GM12878 (cell line): ENCODE measurements around the gene CFAP90. TPM values are rescaled to one million over a fixed set of nuclear protein-coding genes. Genes with fewer than 3 reads are reported as not detected.

Source experiments
- ATAC-seq: fragments of 200-7000 bp; cut with Tn5 transposase; 3 replicates; pipeline ENCODE4 v1.9.1; 2020; ENCODE audit warnings: mild to moderate bottlenecking, moderate library complexity
- BruUV-seq: library from RNA; stranded (reverse); fragments of 400-500 nt; replicated peaks from 2 replicates; lab custom pipeline; 2021; lab: Mats Ljungman, UMichigan
- CTCF ChIA-PET: fragments of 300-600 bp; sonication (Branson Sonifier 250); formaldehyde crosslinking; extraction: SDS; loops from one replicate; lab custom pipeline; 2021; ENCODE audit warnings: inconsistent platforms; lab: Yijun Ruan, JAX
- POLR2A ChIA-PET: fragments of 350-600 bp; formaldehyde crosslinking; extraction: SDS; loops from one replicate; lab custom pipeline; 2021; ENCODE audit warnings: inconsistent platforms; lab: Charles Lee
- RAD21 ChIA-PET: fragments of 300-600 bp; sonication (Branson Sonifier 250); formaldehyde crosslinking; loops from one replicate; lab custom pipeline; 2023; ENCODE audit warnings: antibody characterized with exemption; ENCODE audit not compliant: unreplicated experiment; lab: Charles Lee
- SMC1A ChIA-PET: fragments of 300-600 bp; sonication (Branson Sonifier 250); formaldehyde crosslinking; loops from one replicate; lab custom pipeline; 2023; ENCODE audit not compliant: unreplicated experiment, uncharacterized antibody; lab: Charles Lee
- DNase-seq: peaks from one replicate; pipeline ENCODE4 v3.0.0-alpha.2; 2011; ENCODE audit warnings: low read depth, low spot score
- FAIRE-seq: peaks from 3 replicates; lab custom pipeline; 2011; peaks lifted over from hg19 to GRCh38; lab: Jason Lieb, UNC
- H2AFZ ChIP-seq: 2 replicates; pipeline ENCODE4 v1.6.0; 2011; ENCODE audit warnings: low read depth, low read length, control low read depth; ENCODE audit not compliant: control insufficient read depth
- H3K27ac ChIP-seq: 2 replicates; pipeline ENCODE4 v1.5.1; 2011; ENCODE audit warnings: control low read depth; ENCODE audit not compliant: control insufficient read depth, insufficient read depth
- H3K27me3 ChIP-seq, 2 experiments: replicated peaks in 1 of 2; 2 replicates each; pipeline versions ENCODE4 v1.6.0 to v1.6.1; 2011; ENCODE audit warnings: low read length in 1 of 2; ENCODE audit not compliant: control insufficient read depth in 2 of 2, insufficient read depth in 2 of 2
- H3K36me3 ChIP-seq, 2 experiments: 2 replicates each; pipeline ENCODE4 v1.5.1; 2011; ENCODE audit warnings: low read length in 1 of 2; ENCODE audit not compliant: control insufficient read depth in 2 of 2, insufficient read depth in 2 of 2
- H3K4me1 ChIP-seq: 2 replicates; pipeline ENCODE4 v1.6.1; 2011; ENCODE audit warnings: mild to moderate bottlenecking, low read length, moderate library complexity, mixed read lengths; ENCODE audit not compliant: control insufficient read depth, insufficient read depth
- H3K4me2 ChIP-seq: 2 replicates; pipeline ENCODE4 v1.6.0; 2011; ENCODE audit warnings: control low read depth; ENCODE audit not compliant: control insufficient read depth, insufficient read depth
- H3K4me3 ChIP-seq: fragments of 200-600 bp; sonication (generic); 2 replicates; pipeline ENCODE4 v1.5.1; 2016
- H3K79me2 ChIP-seq: 2 replicates; pipeline ENCODE4 v1.6.0; 2011; ENCODE audit warnings: low read length; ENCODE audit not compliant: control insufficient read depth, insufficient read depth
- H3K9ac ChIP-seq: 2 replicates; pipeline ENCODE4 v1.8.0; 2011; ENCODE audit warnings: low read length, control low read depth, mixed read lengths; ENCODE audit not compliant: control insufficient read depth, insufficient read depth
- H3K9me3 ChIP-seq: replicated peaks from 3 replicates; pipeline ENCODE4 v1.5.1; 2011; ENCODE audit warnings: mild to moderate bottlenecking, low read length; ENCODE audit not compliant: control insufficient read depth, insufficient read depth
- H4K20me1 ChIP-seq: 2 replicates; pipeline ENCODE4 v1.6.0; 2011; ENCODE audit not compliant: control insufficient read depth, insufficient read depth
- BCLAF1 ChIP-seq: fragments of 450-650 bp; IDR thresholded peaks from 2 replicates; pipeline ENCODE4 v1.6.1; 2017; ENCODE audit warnings: antibody characterized with exemption, mild to moderate bottlenecking, moderate library complexity
- BRCA1 ChIP-seq: IDR thresholded peaks from 2 replicates; pipeline ENCODE4 v1.6.1; 2011; ENCODE audit warnings: low read depth, low read length, improper control_type of control experiment
- CEBPB ChIP-seq, 2 experiments: fragments of 150-350 bp in 1 of 2; IDR thresholded peaks; 2 replicates each; pipeline ENCODE4 v1.6.1; 2012 to 2014; ENCODE audit warnings: low read depth in 2 of 2, low read length in 2 of 2, borderline replicate concordance in 1 of 2, inconsistent platforms in 1 of 2
- EGR1 ChIP-seq, 2 experiments: IDR thresholded peaks; 1 replicate in 1 of 2; 2 replicates in 1 of 2; pipeline ENCODE4 v1.6.1; 2011 to 2012; ENCODE audit warnings: low read depth in 2 of 2, low read length in 2 of 2, borderline replicate concordance in 1 of 2, mild to moderate bottlenecking in 1 of 2, moderate library complexity in 1 of 2
- EP300 ChIP-seq, 2 experiments: fragments of 150-350 bp in 1 of 2; IDR thresholded peaks; 2 replicates each; pipeline ENCODE4 v1.6.1; 2011 to 2012; ENCODE audit warnings: low read depth in 2 of 2, low read length in 2 of 2, borderline replicate concordance in 1 of 2, improper control_type of control experiment in 1 of 2, inconsistent platforms in 1 of 2; ENCODE audit not compliant: control insufficient read depth in 1 of 2
- HSF1 ChIP-seq: fragments of 150-350 bp; IDR thresholded peaks from 2 replicates; pipeline ENCODE4 v1.6.1; 2014; ENCODE audit warnings: mild to moderate bottlenecking, low read depth, low read length
- JUNB ChIP-seq: IDR thresholded peaks from 2 replicates; pipeline ENCODE4 v1.6.1; 2016; ENCODE audit warnings: antibody characterized with exemption, mild to moderate bottlenecking
- RAD51 ChIP-seq: fragments of 450-650 bp; IDR thresholded peaks from 2 replicates; pipeline ENCODE4 v1.6.1; 2016; ENCODE audit warnings: moderate library complexity, mild to moderate bottlenecking, inconsistent platforms
- SMAD5 ChIP-seq: IDR thresholded peaks from 2 replicates; pipeline ENCODE4 v1.6.1; 2016; ENCODE audit warnings: antibody characterized with exemption, low read depth
- SP1 ChIP-seq: IDR thresholded peaks from one replicate; pipeline ENCODE4 v1.6.1; 2011; ENCODE audit warnings: low read depth, low read length
- SUPT20H ChIP-seq: IDR thresholded peaks from 2 replicates; pipeline ENCODE4 v1.6.1; 2011; ENCODE audit warnings: low read depth, mild to moderate bottlenecking, low read length, moderate library complexity, borderline replicate concordance; ENCODE audit not compliant: control insufficient read depth
- USF2 ChIP-seq: IDR thresholded peaks from 2 replicates; pipeline ENCODE4 v1.6.1; 2011; ENCODE audit warnings: low read depth, low read length, improper control_type of control experiment, borderline replicate concordance
- ZNF24 ChIP-seq: fragments of 450-650 bp; IDR thresholded peaks from 2 replicates; pipeline ENCODE4 v1.6.1; 2017; ENCODE audit warnings: antibody characterized with exemption, mild to moderate bottlenecking
- WGBS: methylation state at CpG from one replicate; pipeline ENCODE4 v1.1.6; 2016; ENCODE audit warnings: low lambda C conversion rate; ENCODE audit not compliant: insufficient replicate concordance, insufficient coverage; ENCODE audit errors: missing lambda C conversion rate; 5-methylcytosine and 5-hydroxymethylcytosine counted together
- in situ Hi-C: fragments of 300-500 bp; cut with MboI; formaldehyde crosslinking; loops from 9 replicates; pipeline ENCODE4 v1.14.3; 2018; ENCODE audit warnings: mixed read lengths
- intact Hi-C: fragments of 100-400 bp; cut with micrococcal nuclease; formaldehyde crosslinking; loops from one replicate; pipeline ENCODE4 v1.14.2; 2022; ENCODE audit not compliant: unreplicated experiment
- polyA plus RNA-seq, 11 experiments: library from polyadenylated mRNA; depleted of rRNA in 4 of 11; unstranded in 6 of 11; stranded (reverse) in 5 of 11; fragments of >200 nt; fragmentation: Nextera tagmentation in 4 of 11; fragmentation: Illumina TruSeq in 1 of 11; extraction: Ambion mirVana in 4 of 11; extraction: Trizol in 1 of 11; gene quantifications; 1 replicate in 1 of 11; 2 replicates in 10 of 11; pipeline versions ENCODE4 v1.2.1 to v1.2.3, GENCODE V29; 2011 to 2016; ENCODE audit warnings: inconsistent platforms in 2 of 11, missing spikeins in 2 of 11, low read depth in 1 of 11
- total RNA-seq, 4 experiments: library from RNA; depleted of rRNA in 3 of 4; stranded (reverse); fragments of >200 nt in 3 of 4; fragmentation: Illumina TruSeq in 1 of 4; extraction: Trizol in 1 of 4; gene quantifications; 2 replicates each; pipeline versions ENCODE4 v1.2.1 to v1.2.3, GENCODE V29; 2013 to 2021
- TF ChIP-seq, protein P1 (sequence below): IDR thresholded peaks from 2 replicates; pipeline ENCODE4 v1.6.1; 2012; ENCODE audit warnings: low read depth, low read length, improper control_type of control experiment
- TF ChIP-seq, protein P2 (sequence below): fragments of 450-650 bp; IDR thresholded peaks from 2 replicates; pipeline ENCODE4 v1.6.1; 2016; ENCODE audit warnings: mild to moderate bottlenecking

The CFAP90 gene
- total and polyA plus RNA-seq, 10 of the 15 experiments (the other 5 are each of a cell fraction or from before 2014, with no cell fraction given): not detected

GRCh38 chr5:7894860-7895259 lies 43.9 kb upstream of the CFAP90 start:
- H3K36me3 ChIP-seq: peaks cover 11 to 38% of the 10 kb centered on the region in 2 experiments
- H3K9ac ChIP-seq: no peak overlapping the region
- peak overlapping the region; percentile 22; the same call in 1 of the 2 replicates for H3K4me2 ChIP-seq
- POLR2A ChIA-PET: no interaction called here
- FAIRE-seq (peak; percentile 18), ATAC-seq (peak; percentile 94), DNase-seq (no peak)
- no TSS peak for BruUV-seq
- no peaks in the 10 kb centered on the region for H4K20me1 ChIP-seq
- RAD21 ChIA-PET: no interaction called here
- no peaks in the 10 kb centered on the region for H3K9me3 ChIP-seq
- no peak overlapping the region for H2AFZ ChIP-seq
- H3K4me1 ChIP-seq: peaks cover 9% of the 10 kb centered on the region
- in situ Hi-C loops (no loop called here), intact Hi-C loops (no loop called here)
- no peak overlapping the region for H3K4me3 ChIP-seq
- H3K79me2 ChIP-seq: no peaks in the 10 kb centered on the region
- 11% methylated on average over 2 of the region's 2 CpGs for whole genome bisulfite sequencing
- CTCF ChIA-PET: no interaction called here
- peak overlapping the region; percentile 9; the same call in 1 of the 2 replicates for H3K27ac ChIP-seq
- H3K27me3 ChIP-seq: no peaks in the 10 kb centered on the region
- SMC1A ChIA-PET: no interaction called here
- TF ChIP-seq BRCA1: no peak
- TF ChIP-seq, protein P1, sequence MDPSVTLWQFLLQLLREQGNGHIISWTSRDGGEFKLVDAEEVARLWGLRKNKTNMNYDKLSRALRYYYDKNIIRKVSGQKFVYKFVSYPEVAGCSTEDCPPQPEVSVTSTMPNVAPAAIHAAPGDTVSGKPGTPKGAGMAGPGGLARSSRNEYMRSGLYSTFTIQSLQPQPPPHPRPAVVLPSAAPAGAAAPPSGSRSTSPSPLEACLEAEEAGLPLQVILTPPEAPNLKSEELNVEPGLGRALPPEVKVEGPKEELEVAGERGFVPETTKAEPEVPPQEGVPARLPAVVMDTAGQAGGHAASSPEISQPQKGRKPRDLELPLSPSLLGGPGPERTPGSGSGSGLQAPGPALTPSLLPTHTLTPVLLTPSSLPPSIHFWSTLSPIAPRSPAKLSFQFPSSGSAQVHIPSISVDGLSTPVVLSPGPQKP: no peak
- TF ChIP-seq HSF1: no peak
- no peak for TF ChIP-seq USF2
- TF ChIP-seq JUNB: peak; percentile 82
- peak; percentile 68 for TF ChIP-seq ZNF24
- TF ChIP-seq, protein P2, sequence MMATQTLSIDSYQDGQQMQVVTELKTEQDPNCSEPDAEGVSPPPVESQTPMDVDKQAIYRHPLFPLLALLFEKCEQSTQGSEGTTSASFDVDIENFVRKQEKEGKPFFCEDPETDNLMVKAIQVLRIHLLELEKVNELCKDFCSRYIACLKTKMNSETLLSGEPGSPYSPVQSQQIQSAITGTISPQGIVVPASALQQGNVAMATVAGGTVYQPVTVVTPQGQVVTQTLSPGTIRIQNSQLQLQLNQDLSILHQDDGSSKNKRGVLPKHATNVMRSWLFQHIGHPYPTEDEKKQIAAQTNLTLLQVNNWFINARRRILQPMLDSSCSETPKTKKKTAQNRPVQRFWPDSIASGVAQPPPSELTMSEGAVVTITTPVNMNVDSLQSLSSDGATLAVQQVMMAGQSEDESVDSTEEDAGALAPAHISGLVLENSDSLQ: peak; percentile 49
- peak in 1 of 2 experiments; percentile 26; a peak in 1 of 4 replicates for TF ChIP-seq EP300 (IDR thresholded peaks at IDR 0.05; ENCODE audit: borderline replicate concordance in 1 of 2, control insufficient read depth in 1 of 2, low read depth in 2 of 2, low read length in 2 of 2)
- TF ChIP-seq RAD51: no peak
- TF ChIP-seq SMAD5: no peak
- no peak for TF ChIP-seq SP1
- no peak for TF ChIP-seq EGR1 (IDR thresholded peaks at IDR 0.05; ENCODE audit: borderline replicate concordance in 1 of 2, low read depth in 2 of 2, low read length in 2 of 2)
- no peak for TF ChIP-seq CEBPB (IDR thresholded peaks at IDR 0.05; ENCODE audit: borderline replicate concordance in 1 of 2, low read depth in 2 of 2, low read length in 2 of 2)
- no peak for TF ChIP-seq SUPT20H
- no peak for TF ChIP-seq BCLAF1
